PC-3 (cell line): ENCODE results near the gene GSTCD.

Experiments used
- CTCF ChIP-seq: fragments of 300-600 bp; sonication (generic); conservative IDR thresholded peaks from 2 replicates; pipeline ENCODE4 v1.5.1; 2017; ENCODE audit warnings: antibody characterized with exemption, low read depth, mild to moderate bottlenecking, low read length
- EZH2 ChIP-seq: fragments of 300-600 bp; sonication (generic); IDR thresholded peaks from one replicate; pipeline ENCODE4 v1.6.1; 2017; ENCODE audit warnings: antibody characterized with exemption, mild to moderate bottlenecking, low read length; ENCODE audit not compliant: unreplicated experiment
- EZH2phosphoT487 ChIP-seq: fragments of 300-600 bp; sonication (generic); IDR thresholded peaks from 2 replicates; pipeline ENCODE4 v1.6.1; 2018; ENCODE audit warnings: mild to moderate bottlenecking, antibody characterized with exemption, low read length, borderline replicate concordance

GRCh38 chr4:105683038-105683437 is 25.5 kb upstream of the GSTCD start:
- TF ChIP-seq EZH2phosphoT487 = no peak
- TF ChIP-seq CTCF = no peak
- TF ChIP-seq EZH2 = no peak
